ENCODE data around the gene ZC2HC1B. TPM values are rescaled to one million over a fixed set of nuclear protein-coding genes. Genes with fewer than 3 reads are reported as not detected.

ZC2HC1B gene
- total and polyA plus RNA-seq, 2 donors (not counting 1 experiment from before 2014, with no cell fraction given): not detected

DNA sequence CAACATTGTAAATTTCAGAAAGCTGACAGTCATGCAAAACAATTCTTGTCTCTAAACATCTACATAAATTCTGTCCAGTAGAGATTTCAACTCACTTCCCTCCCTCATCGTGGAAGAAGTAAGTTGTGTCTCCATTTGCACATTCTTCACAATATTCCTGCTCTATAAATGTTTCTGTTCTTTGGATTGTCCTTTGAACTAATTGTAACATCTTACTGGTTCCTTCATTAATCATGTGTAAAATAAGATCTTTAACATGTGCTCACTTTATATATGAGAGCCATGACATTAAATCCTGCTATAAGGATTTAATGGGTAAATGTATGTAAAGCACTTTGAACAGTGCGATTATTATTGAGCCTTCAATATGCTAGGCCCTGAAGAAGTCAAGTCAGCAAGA is 28.1 kb upstream of the ZC2HC1B start:
- no peaks in the 10 kb centered on the region for H4K20me1 ChIP-seq (ENCODE audit: control insufficient read depth, extremely low read depth, insufficient read depth, low read length)
- no peaks in the 10 kb centered on the region for H3K79me2 ChIP-seq (ENCODE audit: control insufficient read depth, insufficient read depth, low read length)
- no peaks in the 10 kb centered on the region for H3K9me3 ChIP-seq (ENCODE audit: control insufficient read depth, insufficient read depth, low read depth, low read length)
- DNase-seq (ENCODE audit: low read depth in 2 of 2): no peak
- no peak overlapping the region for H2AFZ ChIP-seq (ENCODE audit: low read length)
- no peaks in the 10 kb centered on the region for H3K4me1 ChIP-seq (ENCODE audit: control insufficient read depth, extremely low read depth, insufficient read depth, low read length)
- no peak overlapping the region for H3K9ac ChIP-seq (ENCODE audit: insufficient read depth, low read length)
- no peaks in the 10 kb centered on the region for H3K27me3 ChIP-seq (ENCODE audit: control insufficient read depth, insufficient read depth, low read length)
- TF ChIP-seq EZH2 (IDR thresholded peaks at IDR 0.05; ENCODE audit: low read length, missing control alignments): no peak
- TF ChIP-seq, protein P1, sequence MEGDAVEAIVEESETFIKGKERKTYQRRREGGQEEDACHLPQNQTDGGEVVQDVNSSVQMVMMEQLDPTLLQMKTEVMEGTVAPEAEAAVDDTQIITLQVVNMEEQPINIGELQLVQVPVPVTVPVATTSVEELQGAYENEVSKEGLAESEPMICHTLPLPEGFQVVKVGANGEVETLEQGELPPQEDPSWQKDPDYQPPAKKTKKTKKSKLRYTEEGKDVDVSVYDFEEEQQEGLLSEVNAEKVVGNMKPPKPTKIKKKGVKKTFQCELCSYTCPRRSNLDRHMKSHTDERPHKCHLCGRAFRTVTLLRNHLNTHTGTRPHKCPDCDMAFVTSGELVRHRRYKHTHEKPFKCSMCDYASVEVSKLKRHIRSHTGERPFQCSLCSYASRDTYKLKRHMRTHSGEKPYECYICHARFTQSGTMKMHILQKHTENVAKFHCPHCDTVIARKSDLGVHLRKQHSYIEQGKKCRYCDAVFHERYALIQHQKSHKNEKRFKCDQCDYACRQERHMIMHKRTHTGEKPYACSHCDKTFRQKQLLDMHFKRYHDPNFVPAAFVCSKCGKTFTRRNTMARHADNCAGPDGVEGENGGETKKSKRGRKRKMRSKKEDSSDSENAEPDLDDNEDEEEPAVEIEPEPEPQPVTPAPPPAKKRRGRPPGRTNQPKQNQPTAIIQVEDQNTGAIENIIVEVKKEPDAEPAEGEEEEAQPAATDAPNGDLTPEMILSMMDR (conservative IDR thresholded peaks at IDR 0.05 in 1 of 2, IDR thresholded peaks at IDR 0.05 in 1 of 2; ENCODE audit: low read depth in 1 of 2, low read length in 2 of 2): no peak
- no peak overlapping the region for H3K4me2 ChIP-seq (ENCODE audit: extremely low read depth, insufficient read depth, low read length)
- H3K36me3 ChIP-seq (ENCODE audit: control insufficient read depth, insufficient read depth, low read length): no peaks in the 10 kb centered on the region
- H3K4me3 ChIP-seq (replicated peaks in 1 of 4; ENCODE audit: control extremely low read depth in 1 of 4, insufficient read depth in 1 of 4, low read depth in 3 of 4, low read length in 4 of 4): no peak overlapping the region
- no peak overlapping the region for H3K27ac ChIP-seq (ENCODE audit: insufficient read depth, low read length)

DNA sequence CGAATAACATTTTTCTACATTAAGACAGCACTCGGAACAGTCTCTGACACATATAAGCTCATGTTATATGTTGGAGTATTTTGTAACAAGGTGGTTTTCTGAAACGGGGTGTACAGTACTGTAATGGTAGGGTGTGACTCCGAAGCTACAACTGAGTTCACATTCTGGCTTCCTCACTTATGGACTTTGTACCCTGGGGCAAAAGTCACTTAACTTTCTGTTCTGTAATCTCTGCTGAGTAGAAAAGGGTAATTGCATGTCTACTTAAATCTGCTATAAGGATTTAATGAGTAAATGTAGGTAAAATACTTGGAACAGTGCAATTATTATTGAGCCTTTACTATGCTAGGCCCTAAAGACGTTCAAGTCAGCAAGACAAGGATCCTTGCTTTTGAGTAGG is 25.9 kb upstream of the ZC2HC1B start:
- Histone ChIP-seq H3K9me3 (ENCODE audit: control insufficient read depth, insufficient read depth, low read depth, low read length) (no peaks in the 10 kb centered on the region), H3K27ac (ENCODE audit: insufficient read depth, low read length) (no peak overlapping the region), H3K36me3 (ENCODE audit: control insufficient read depth, insufficient read depth, low read length) (no peaks in the 10 kb centered on the region), H4K20me1 (ENCODE audit: control insufficient read depth, extremely low read depth, insufficient read depth, low read length) (no peaks in the 10 kb centered on the region), H2AFZ (ENCODE audit: low read length) (no peak overlapping the region), H3K27me3 (ENCODE audit: control insufficient read depth, insufficient read depth, low read length) (no peaks in the 10 kb centered on the region), H3K9ac (ENCODE audit: insufficient read depth, low read length) (no peak overlapping the region), H3K4me1 (ENCODE audit: control insufficient read depth, extremely low read depth, insufficient read depth, low read length) (no peaks in the 10 kb centered on the region), H3K4me2 (ENCODE audit: extremely low read depth, insufficient read depth, low read length) (no peak overlapping the region), H3K4me3 (replicated peaks in 1 of 4; ENCODE audit: control extremely low read depth in 1 of 4, insufficient read depth in 1 of 4, low read depth in 3 of 4, low read length in 4 of 4) (no peak overlapping the region), H3K79me2 (ENCODE audit: control insufficient read depth, insufficient read depth, low read length) (peaks cover 2% of the 10 kb centered on the region)
- no peak for TF ChIP-seq EZH2 (IDR thresholded peaks at IDR 0.05; ENCODE audit: low read length, missing control alignments)
- TF ChIP-seq, protein P1 (conservative IDR thresholded peaks at IDR 0.05 in 1 of 2, IDR thresholded peaks at IDR 0.05 in 1 of 2; ENCODE audit: low read depth in 1 of 2, low read length in 2 of 2): no peak
- no peak for DNase-seq (ENCODE audit: low read depth in 2 of 2)

DNA sequence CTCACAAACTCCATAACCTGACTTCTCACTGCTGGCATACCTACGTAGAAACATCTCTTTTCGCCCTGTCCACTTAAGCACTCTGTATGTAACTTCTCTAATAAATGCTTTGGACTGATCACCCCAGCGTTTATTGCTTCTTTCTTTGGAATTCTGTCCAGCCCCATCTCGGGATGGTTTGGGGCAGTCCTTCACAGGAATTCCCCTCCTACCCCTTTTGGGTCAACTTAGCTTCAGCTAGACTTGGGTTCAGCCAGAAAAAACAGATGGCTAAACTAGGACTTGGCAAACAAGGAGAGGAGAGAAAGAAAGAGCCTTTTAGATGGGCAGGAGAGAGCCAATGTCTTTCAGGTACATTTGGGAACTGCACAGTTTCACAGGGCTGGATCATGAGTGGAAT is 25.1 kb upstream of the ZC2HC1B start:
- H2AFZ ChIP-seq (ENCODE audit: low read length): no peak overlapping the region
- no peaks in the 10 kb centered on the region for H3K36me3 ChIP-seq (ENCODE audit: control insufficient read depth, insufficient read depth, low read length)
- TF ChIP-seq EZH2 (IDR thresholded peaks at IDR 0.05; ENCODE audit: low read length, missing control alignments): no peak
- TF ChIP-seq, protein P1 (conservative IDR thresholded peaks at IDR 0.05 in 1 of 2, IDR thresholded peaks at IDR 0.05 in 1 of 2; ENCODE audit: low read depth in 1 of 2, low read length in 2 of 2): no peak
- H3K4me1 ChIP-seq (ENCODE audit: control insufficient read depth, extremely low read depth, insufficient read depth, low read length): no peaks in the 10 kb centered on the region
- H3K9ac ChIP-seq (ENCODE audit: insufficient read depth, low read length): no peak overlapping the region
- H3K4me3 ChIP-seq (replicated peaks in 1 of 4; ENCODE audit: control extremely low read depth in 1 of 4, insufficient read depth in 1 of 4, low read depth in 3 of 4, low read length in 4 of 4): no peak overlapping the region
- H3K9me3 ChIP-seq (ENCODE audit: control insufficient read depth, insufficient read depth, low read depth, low read length): no peaks in the 10 kb centered on the region
- DNase-seq (ENCODE audit: low read depth in 2 of 2): no peak
- no peak overlapping the region for H3K4me2 ChIP-seq (ENCODE audit: extremely low read depth, insufficient read depth, low read length)
- no peaks in the 10 kb centered on the region for H4K20me1 ChIP-seq (ENCODE audit: control insufficient read depth, extremely low read depth, insufficient read depth, low read length)
- H3K27ac ChIP-seq (ENCODE audit: insufficient read depth, low read length): no peak overlapping the region
- peaks cover 10% of the 10 kb centered on the region for H3K79me2 ChIP-seq (ENCODE audit: control insufficient read depth, insufficient read depth, low read length)
- no peaks in the 10 kb centered on the region for H3K27me3 ChIP-seq (ENCODE audit: control insufficient read depth, insufficient read depth, low read length)
